Myometrial cell (primary cell): Measurements from ENCODE around the gene ABL2. TPM values are rescaled to one million over a fixed set of nuclear protein-coding genes. Genes with fewer than 3 reads are reported as not detected.

Experiments
- total RNA-seq: library from RNA; depleted of rRNA; stranded (reverse); fragments of >200 nt; gene quantifications from 2 replicates; pipeline ENCODE4 v1.2.3, GENCODE V29; 2015

Gene ABL2
- total RNA-seq, result 11.8 and 23.2 TPM in 2 replicates

DNA sequence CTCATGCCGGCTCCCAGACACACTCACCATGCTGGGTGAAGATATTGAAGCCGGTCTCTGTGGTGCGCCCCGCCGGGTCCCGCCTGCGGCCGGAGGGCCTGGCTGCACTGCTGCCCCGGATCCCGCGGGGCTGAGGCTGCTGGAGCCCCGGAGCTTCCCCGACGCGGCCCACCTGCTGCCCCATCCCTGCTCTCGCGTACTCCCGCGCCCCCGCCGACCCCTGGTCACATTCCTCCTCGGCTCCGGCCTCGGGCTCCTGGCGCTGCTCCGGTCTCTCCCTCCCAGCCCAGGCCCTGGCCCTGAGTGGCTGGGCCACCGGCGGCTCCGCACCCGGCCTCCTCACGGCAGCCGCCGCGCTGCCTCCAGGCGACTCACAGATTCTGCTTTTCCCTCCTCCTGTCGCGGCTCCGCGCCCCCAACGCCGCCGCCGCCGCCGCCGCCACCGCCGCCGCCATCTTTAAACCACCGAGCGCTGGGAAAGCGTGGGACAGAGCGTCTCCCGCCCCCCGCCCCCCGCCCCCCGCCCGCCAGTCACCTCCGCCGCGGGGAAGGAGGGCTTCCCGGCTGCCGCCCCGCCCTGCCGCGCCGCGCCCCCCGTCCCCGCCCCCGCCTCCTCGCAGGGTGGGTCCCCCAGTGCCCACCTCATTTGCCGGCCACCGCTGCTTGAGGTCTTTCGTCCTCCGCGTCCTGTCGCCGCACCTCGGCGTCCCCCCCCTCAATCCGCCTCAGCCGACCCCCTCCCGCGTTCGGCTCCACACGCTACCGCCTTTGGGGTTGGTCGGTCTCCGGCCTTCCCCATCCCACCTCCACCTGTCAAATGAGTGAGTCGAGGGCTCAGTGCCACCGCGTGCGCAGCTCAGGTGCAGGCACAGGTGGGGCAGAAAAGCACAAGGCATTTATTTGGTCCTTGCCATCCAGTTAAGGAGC is at the start of gene ABL2:
TSS of gene ABL2 (minus strand) at position 464 of the 927 bp plus-strand sequence. CDS start at position 184, 280 bp downstream.

DNA sequence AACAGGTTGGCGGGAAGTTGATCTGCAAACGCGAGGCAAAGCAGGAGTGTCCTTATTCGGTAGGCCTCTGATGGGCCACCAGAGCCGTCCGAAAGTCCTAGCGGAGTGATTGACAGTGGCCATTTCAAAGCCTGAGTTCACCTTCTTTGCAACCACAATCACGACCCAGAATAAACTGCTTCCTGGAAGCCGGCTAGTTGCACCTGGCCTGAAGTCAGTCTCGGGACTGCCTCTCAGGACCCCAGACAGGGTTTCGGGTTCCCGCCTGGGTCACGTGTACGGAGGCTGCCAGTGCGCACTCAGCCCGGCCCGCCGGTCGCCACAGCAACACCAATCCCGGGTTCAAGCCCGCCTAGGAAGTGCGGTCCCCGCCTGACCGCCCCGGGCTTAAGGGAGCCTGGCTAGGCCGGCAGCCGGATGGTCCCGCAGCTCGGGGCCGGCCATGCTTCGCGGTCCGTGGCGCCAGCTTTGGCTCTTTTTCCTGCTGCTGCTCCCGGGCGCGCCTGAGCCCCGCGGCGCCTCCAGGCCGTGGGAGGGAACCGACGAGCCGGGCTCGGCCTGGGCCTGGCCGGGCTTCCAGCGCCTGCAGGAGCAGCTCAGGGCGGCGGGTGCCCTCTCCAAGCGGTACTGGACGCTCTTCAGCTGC is 147.7 kb downstream of the ABL2 start, which contains the start of gene TOR3A:
TSS of gene TOR3A (plus strand) at position 384 of the 646 bp plus-strand sequence. CDS start at position 443, 59 bp downstream.

Other genes starting within 250 kb of the ABL2 start
- 27.7 and 32.1 TPM in 2 replicates for gene FAM20B, start 203.8 kb downstream of the ABL2 start, total RNA-seq
- gene TOR3A, start 147.6 kb downstream of the ABL2 start, total RNA-seq, result 55.6 and 70.5 TPM in 2 replicates
- 15.9 and 19.0 TPM in 2 replicates for gene SOAT1, start 64.1 kb upstream of the ABL2 start, total RNA-seq
- gene AXDND1, start 136.3 kb upstream of the ABL2 start, total RNA-seq, result not detected in 2 replicates